Activated gamma-delta T cell (primary cell): ENCODE measurements around the gene RPL10.

ENCODE experiments used
- DNase-seq: peaks from one replicate; lab custom pipeline; 2025; lab: John Stamatoyannopoulos, UW

RPL10 gene

GRCh38 chrX:154449618-154450017 is 51.4 kb downstream of the RPL10 start:
- DNase-seq: no peak

- DNase-seq: no peak
Measured at GRCh38 chrX:154450312-154450711, 52.1 kb downstream of the RPL10 start.
